ENCODE measurements around the gene IL23R.

The IL23R gene

DNA sequence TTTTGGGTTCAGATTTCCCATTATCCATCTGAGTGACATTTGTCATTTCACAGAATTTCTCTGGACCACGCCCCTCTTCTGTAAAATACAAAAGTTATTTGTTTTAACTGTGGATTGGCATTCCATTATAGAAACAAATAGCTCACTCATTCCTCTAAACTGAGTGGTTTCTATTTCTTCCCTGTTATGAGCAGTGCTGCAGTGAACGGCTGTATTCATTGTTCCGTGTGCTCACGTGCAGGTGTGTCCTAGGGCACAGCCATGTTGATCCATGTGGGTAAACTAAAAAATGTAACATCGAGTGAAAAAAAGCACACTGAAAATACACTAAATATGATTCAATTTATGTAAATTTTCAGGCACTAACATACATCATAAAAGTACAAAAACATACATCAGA lies 114.4 kb downstream of the IL23R start:
- TF ChIP-seq, protein P1, sequence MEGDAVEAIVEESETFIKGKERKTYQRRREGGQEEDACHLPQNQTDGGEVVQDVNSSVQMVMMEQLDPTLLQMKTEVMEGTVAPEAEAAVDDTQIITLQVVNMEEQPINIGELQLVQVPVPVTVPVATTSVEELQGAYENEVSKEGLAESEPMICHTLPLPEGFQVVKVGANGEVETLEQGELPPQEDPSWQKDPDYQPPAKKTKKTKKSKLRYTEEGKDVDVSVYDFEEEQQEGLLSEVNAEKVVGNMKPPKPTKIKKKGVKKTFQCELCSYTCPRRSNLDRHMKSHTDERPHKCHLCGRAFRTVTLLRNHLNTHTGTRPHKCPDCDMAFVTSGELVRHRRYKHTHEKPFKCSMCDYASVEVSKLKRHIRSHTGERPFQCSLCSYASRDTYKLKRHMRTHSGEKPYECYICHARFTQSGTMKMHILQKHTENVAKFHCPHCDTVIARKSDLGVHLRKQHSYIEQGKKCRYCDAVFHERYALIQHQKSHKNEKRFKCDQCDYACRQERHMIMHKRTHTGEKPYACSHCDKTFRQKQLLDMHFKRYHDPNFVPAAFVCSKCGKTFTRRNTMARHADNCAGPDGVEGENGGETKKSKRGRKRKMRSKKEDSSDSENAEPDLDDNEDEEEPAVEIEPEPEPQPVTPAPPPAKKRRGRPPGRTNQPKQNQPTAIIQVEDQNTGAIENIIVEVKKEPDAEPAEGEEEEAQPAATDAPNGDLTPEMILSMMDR (IDR thresholded peaks at IDR 0.05; ENCODE audit: extremely low read depth, missing control alignments) = no peak
- no peak for DNase-seq (ENCODE audit: low spot score)

DNA sequence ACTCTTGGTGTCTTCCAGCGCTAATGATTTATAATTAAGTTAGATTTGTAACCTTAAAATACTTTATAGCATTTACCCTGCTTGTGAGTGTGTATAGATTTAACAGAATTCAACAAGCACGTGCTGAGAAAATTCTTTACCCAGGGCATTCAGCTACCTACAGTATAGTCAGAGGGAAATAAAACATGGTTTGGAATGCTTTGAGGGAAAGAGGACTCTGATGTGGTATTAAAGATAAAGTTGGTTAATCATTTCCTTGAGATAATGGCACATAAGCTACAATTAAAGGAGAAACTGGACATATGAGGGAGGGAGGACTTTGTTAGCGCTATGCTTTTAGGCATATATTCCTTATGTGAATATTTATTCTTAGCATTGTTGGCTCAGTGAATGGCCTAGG lies 115.0 kb downstream of the IL23R start:
- DNase-seq (ENCODE audit: low spot score) = no peak
- TF ChIP-seq, protein P1 (IDR thresholded peaks at IDR 0.05; ENCODE audit: extremely low read depth, missing control alignments) = no peak

DNA sequence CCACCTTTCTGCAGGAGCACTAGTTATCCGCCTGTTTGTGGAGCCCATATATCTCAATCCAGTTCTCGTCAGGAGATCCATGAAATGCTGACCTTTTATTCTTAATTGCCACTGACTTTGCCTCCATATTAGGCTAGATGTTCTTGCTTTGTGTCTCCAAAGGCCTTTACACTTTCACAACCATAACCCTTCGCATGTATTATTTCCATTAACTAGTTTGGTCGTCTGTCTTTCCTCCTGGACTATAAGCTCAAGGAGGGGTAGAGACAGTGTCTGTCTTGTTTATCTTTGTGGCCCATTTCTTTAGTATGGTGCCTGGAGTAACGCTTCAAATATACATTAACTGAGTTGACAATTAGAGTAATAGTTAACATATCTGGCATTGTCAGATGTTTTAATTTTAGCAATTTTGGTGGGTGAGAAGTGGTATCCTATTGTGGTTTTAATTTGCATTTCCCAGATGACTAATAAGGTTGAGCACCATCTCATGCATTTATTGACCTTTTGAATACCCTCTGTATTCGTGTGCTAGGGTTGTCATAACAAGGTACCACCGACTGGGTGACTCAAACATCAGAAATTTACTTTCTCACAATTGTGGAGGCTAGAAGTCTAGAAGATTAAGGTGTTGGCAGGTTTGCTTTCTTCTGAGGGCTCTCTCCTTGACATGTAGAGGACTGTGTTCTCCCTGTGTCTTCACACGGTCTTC lies 119.7 kb downstream of the IL23R start:
- TF ChIP-seq, protein P1 (IDR thresholded peaks at IDR 0.05; ENCODE audit: extremely low read depth, missing control alignments) = no peak
- DNase-seq (ENCODE audit: low spot score) = no peak

DNA sequence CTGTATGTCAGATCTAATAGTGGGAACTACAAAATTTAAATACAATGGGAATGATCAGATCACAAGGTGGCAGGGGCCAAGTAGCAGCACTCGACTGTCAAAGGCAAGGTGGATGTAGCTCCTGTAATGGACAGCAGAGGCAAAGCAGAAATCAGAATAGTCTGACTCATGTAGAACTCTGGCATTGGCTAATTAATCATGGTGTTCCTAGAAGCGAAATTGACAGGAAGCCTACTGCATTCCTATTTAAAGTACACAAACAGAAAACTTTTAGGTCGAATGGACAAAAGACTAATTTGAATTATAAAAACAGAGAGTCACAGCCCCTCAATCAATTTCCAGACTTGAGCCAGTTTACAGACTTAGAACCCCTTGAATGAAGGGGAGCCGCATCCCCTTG lies 124.0 kb downstream of the IL23R start:
- DNase-seq (ENCODE audit: low spot score) = no peak
- TF ChIP-seq, protein P1 (IDR thresholded peaks at IDR 0.05; ENCODE audit: extremely low read depth, missing control alignments) = no peak

DNA sequence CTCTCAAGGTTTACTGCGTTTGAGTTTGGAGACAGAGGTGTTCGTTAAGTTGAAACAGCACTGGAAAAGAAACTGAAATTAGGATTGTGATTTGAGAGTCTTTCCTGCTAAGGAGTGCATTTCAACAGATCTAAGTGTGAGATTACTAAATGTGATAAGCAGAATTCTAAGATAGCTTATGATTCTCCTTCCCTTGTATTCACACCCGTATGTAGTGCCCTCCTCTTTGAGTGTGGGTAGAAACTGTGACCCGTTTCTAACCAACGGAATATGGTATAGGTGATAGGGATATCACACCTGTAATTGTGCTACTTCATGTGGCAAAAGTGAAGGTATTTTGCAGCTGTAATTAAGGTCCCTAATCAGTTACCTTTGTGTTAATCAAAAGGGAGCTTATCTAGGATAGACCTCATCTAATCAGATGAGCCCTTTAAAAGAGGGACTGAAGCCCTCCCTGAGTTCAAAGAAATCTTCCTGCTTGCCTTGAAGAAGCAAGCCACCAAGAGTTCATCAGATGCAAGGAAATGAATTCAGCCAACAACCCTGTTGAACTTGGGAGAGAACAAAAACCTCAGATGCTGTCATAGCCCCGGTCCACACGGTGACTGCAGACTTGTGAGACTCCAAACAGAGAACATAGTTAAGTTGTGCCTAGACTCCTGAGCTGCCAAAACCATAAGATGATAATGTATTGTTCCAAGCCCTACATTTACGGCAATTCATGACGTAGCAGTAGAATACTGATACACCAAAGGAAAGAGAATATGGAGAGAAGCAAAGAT lies 128.8 kb downstream of the IL23R start:
- TF ChIP-seq, protein P1 (IDR thresholded peaks at IDR 0.05; ENCODE audit: extremely low read depth, missing control alignments) = no peak
- DNase-seq (ENCODE audit: low spot score) = no peak

- DNase-seq (ENCODE audit: low spot score) = no peak
These were observed 132.5 kb downstream of the IL23R start for GRCh38 chr1:67298762-67299161.

DNA sequence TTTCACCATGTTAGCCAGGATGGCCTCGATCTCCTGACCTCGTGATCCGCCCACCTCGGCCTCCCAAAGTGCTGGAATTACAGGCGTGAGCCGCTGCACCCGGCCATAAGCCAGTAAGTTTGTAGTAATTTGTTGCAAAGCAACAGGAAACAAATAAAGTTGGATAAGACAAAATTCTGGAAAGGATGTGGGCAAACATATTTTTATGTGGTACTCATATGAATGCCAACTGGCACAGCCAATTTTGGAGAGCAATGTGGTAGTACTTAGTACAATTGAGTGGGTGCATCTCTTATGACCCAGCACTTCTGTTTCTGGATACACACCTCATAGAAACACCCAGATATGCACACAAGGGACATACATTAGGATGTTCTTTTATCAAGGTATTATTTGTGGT lies 133.0 kb downstream of the IL23R start:
- DNase-seq (ENCODE audit: low spot score) = no peak
- TF ChIP-seq, protein P1 (IDR thresholded peaks at IDR 0.05; ENCODE audit: extremely low read depth, missing control alignments) = no peak

More at GRCh38 chr1:67298762-67299161, 132.5 kb downstream of the IL23R start:
- TF ChIP-seq, protein P1 (IDR thresholded peaks at IDR 0.05; ENCODE audit: extremely low read depth, missing control alignments) = no peak
